GM21526 (cell line): ENCODE data around the gene OLFM4.

Experiments used
- ATAC-seq: cut with Tn5 transposase; IDR thresholded peaks from one replicate; pipeline ENCODE4 v1.9.1; 2021; ENCODE audit warnings: moderate library complexity; ENCODE audit not compliant: unreplicated experiment, low FRiP score

OLFM4 gene

DNA sequence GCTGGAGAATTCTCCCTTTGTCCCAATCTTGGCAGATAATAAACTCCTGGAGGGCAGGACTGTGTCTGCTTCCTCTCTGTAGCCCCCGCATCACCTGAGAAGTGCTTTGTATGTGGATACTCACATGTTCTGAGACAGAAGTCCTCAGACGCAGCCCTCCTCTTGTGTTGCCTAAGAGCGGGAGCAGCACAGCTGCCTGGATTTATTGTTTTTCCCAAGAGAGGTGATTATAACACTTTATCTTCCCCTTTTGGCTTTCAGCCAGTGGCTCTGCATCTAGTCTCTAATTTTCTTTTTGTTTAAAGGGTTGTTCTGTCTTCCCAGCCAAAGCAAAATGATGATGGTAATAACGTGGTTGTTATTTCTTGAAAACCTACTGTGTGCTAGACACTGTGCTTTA lies 36.1 kb downstream of the OLFM4 start:
- ATAC-seq: no peak

DNA sequence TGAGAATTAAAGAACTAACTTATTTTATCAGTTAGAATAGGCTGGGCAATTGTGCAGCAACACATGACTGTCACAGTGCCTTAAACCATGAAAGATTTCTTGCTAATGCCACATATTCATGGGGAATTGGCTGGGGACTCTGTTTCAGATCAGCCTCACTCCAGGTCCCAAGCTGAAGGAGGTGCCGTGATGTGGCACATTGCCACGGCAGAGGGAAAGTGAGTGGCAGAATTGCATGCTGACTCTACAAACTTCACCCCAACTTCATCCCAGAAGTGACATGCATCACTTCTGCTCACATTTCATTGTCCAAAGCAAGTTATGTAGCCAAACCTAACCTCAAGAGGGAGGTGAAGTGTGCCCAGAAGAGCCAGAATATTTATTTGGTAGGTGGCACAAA lies 37.8 kb downstream of the OLFM4 start:
- no peak for ATAC-seq

DNA sequence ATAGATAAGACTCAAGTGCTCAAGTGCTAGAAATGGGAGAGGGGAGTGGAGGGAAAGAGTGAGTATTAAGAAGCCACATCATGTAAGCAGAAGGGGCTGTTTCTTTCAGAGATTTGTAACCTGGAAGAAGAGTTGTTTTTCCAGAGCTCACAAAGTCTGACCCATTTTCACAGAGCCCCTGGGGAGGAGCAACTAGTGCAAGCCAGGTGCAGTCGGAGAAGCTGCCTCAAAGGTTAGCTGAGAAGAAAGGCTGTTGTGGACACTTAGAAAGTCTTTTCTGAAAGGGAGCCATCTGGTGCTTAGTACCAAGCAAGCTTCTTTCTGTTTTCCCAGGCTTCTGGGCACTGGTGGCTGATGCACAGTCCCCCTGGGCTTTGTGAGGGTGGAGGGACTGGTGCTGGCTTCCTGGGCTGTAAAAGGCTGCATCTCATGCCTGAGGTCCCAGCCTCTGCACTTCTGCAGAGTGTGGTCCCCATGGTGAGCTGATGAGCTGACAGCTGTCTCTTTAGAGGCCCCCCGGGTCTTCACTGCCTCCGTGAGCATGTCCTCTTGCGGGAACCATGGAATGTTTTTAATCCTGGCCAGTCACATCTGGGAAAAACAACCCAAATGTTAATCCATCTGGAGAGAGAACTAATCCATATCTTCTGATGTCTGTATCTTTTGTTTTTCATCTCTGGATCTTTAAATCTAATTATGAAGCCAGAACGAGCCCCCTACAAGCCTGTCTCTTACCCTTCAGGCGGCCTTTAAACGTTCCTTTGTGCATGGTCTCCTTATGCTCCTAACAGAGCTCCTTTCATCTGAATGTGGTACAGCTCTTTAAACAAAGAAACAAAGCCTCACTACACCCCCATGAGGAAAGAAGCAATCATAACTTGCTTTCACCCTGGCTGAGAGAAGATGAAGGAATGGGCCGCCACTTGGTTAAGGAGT lies 40.2 kb downstream of the OLFM4 start:
- ATAC-seq: no peak

DNA sequence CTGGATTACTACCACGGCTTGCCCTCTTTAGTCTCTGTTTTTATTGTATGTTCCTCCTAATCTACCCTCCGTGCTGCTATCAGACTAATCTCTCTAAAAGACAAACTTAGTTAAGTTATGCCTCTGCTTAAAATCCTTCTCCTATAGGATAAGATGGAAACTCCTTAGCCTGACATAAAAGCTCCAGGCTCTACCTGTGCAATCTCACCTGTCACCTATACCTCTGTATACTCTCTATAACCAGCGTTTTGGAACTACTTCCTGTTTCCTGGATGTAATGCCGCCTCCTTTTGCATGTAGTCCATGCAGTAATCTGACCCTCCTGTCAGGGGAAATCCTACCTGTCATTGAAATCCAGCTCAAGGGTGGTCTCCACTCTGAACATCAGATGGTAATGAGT lies 41.2 kb downstream of the OLFM4 start:
- ATAC-seq: no peak

DNA sequence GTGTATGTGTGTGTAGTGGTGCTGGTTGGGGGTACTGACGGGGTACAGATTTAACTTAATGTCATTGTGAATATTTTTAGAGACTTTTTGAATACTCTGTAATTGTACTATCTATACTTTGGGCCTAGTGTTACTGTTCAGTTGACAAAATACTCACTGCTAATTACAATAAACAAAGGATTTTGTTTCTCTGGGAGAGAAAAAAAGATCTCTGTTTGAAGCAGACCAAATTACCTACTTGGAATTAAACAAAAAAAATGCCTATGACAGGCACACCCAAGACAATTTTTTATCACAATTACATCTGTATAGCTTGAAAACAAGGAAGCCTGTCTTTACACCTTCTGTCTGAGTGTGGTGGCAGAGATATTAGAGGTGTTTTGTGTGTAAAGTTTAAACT lies 45.1 kb downstream of the OLFM4 start:
- no peak for ATAC-seq

DNA sequence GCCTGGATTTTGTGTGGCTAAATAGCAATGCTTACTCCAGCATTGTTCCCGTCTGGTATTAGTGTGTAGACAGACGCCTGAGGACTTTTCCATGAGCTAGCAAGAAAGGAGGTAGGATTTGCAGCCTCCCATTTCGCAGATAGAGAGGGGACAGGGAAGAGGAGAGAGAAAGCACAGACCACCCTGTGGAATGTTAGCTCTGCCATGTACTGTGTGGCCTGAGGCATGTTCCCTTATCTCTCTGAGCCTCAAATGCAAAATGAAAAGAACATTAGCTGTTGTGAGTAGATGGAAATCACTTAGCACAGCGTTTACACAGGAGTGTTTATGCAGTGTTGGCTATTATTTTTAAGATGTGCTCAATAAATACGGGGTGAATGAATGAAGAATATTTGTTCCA lies 45.5 kb downstream of the OLFM4 start:
- ATAC-seq: no peak

DNA sequence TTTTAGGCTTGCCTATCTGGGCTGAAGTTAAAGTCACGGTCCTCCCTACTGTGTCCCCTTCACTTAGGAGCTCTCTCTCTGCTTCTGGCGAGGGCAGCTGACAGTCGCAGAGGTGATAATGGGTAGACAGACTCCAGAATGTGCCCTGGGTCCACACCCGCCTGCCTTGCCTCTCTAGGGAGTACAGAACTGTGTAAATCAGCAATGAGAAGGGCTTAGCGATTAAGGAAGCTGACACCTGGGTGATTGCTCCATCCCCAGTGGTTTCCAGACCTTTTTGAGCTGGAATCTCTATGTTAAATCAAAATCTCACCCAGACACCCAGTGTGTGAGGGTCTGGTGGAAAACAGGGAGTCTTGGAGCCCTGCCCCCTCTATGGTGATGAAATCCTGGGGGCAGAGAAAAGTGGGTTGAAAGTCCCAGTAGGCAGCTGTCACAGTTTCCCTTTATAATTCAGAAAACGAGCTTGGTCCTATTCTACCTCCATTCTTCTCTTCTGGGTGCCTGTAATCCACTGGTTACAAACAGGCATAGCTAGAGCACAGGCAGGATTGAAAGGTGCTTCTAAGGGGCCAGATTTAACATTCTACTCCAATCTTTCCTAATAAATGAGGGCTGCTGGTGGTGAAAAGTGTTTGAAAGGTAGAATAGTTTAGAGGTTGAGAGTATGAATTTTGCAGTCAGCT lies 46.9 kb downstream of the OLFM4 start:
- no peak for ATAC-seq

DNA sequence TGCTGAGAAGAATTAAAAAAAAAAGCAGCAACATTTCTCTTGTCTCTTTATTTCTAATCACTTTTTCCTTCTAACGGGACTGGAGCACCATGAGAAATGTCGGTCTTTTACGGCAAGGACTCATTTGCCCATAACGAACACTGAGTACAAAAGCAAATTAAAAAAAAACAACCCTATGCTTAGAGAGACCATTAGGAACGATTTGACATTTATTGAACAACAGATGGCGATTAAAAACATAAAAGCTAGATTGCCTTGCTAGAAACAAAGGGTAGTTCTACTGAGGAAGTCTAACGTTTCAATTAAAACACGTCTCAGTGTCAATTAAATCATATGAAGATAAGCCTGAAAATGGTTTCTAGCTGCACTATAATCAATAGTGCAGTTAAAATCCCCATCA lies 51.1 kb downstream of the OLFM4 start:
- no peak for ATAC-seq

DNA sequence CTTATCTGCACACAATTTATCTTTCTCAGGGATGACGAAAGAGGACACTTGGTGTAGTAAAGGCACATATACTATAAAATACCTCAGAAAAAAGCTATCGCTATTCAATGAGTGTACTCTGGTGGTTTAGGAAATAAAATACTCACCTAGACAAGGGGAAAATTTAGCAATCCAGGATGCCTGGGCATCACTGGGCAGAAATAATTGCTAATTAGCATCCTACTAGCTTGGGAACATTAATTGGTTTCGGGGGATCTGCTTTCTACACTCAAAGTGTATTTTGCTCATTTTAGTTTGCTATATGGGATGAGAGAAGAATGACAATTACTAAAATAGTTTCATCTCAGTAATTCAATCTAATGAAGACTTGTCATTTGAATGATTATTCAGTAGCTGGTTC lies 60.3 kb downstream of the OLFM4 start:
- ATAC-seq: no peak

DNA sequence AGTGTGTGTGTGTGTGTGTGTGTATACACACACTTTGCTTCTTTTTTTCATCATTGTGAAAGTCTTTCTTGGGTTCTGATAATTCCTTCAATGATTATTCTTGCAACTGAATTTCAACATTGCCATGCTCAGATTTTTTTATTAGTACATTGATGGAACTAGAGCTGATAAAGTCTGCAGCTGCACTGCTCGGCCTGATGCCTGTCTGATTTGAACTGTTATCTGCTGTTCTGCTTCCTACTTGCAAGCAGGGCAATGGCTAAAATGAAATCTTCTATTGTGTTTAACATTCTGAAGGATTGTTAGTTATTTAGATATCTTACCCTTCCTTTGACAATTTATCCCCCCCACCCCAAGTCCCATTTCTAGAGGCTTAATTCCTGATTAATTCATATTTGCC lies 61.3 kb downstream of the OLFM4 start:
- ATAC-seq: no peak

DNA sequence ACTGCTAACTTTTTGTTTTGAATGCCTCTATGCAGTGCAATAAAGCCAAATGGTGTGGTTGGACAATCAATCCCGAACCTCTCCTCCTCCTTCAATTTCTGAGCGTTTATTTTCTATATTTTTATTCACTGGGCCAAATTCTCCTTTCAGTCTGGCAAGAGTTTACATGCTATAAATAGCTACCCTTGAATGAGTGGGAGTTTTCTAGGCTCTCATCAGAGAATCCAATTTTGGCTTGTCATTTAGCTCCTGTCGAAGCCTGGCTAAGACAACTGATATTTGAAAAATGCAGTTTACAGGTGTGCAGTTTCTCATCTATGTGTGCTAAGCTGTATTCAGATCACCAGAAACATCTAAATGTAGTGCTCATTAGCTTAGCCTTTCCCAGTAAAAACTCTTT lies 61.8 kb downstream of the OLFM4 start:
- no peak for ATAC-seq

DNA sequence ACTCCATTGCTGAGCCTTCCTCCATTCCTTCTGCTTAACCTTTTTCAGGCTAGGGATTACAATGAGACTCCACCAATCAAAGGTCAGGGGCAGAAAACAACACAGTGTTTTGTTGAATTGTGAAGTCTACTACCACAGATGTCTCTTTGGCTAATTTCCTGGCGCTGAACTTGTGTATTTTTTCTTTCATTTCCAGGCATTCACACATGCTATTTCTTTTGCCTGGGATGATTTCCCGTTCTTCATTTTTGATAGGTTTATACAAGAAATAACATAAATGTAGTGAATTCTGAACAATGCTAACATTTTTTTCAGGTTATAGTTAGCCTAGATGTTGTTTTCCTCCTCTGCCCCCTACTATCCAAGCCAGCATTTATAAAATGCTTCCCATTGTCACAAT lies 64.3 kb downstream of the OLFM4 start:
- no peak for ATAC-seq

DNA sequence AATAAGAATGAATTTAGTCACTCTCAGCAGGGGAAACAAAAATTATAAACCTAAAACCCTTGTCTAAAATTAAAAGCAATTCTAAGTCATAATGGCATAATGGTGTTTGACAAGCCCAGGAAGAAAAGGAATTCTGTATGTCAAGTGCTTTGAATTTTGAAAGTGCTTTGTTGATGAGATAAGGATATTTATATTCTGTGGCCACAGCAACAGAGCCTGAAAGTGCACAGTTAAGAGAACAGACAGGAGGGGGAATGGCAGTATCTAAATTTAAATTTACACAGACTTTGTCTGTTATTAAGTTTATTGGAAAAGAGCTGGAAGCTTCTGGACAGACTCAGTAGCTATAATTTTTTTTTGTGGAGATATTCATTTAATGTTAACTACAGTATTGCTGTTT lies 69.8 kb downstream of the OLFM4 start:
- ATAC-seq: no peak

DNA sequence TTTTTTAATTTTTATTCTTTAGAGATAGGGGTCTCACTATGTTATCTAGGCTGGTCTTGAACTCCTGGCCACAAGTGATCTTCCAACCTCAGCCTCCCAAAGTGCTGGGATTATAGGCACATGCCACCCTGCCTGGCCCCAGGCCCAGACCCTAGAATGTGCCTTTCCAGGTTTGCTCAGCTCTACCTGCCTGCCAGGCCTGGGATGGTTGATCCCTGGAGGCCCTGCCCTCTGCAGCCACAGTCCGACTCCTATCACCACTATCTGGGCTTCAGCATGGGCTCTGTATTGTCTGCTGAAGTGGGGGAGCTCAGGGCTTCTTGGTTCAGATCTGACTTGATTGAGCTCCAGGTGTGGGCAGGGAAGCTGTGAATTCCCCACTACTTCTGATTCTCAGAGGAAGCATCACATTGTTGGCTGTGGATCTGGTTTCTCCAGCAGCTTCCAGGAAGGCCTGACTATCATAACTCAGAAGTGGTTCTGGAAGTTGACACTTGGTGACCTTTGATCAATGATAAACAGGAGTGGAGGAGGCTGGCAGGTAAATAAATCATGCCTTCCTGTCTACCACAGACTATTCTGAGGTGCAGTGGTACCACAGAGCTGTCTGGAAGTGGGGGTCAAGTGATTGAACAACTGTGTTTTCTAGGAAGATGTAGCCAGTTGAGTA lies 71.9 kb downstream of the OLFM4 start:
- no peak for ATAC-seq
